Upper lobe of right lung (tissue), 1 donor: ENCODE measurements around the gene HOXA7. TPM values are rescaled to one million over a fixed set of nuclear protein-coding genes. Genes with fewer than 3 reads are reported as not detected.

ENCODE experiments used
- ATAC-seq: fragments of 200-7000 bp; cut with Tn5 transposase; one replicate; pipeline ENCODE4 v1.9.1; 2020; ENCODE audit warnings: mild to moderate bottlenecking, moderate library complexity
- DNase-seq: peaks from one replicate; pipeline ENCODE4 v3.0.0-alpha.2; 2020
- H3K27ac ChIP-seq: fragments of 200-600 bp; one replicate; pipeline ENCODE4 v1.8.0; 2022
- H3K27me3 ChIP-seq: fragments of 200-600 bp; one replicate; pipeline ENCODE4 v1.8.0; 2022; ENCODE audit warnings: mild to moderate bottlenecking
- H3K36me3 ChIP-seq: fragments of 200-600 bp; one replicate; pipeline ENCODE4 v1.8.0; 2022
- H3K4me1 ChIP-seq: fragments of 200-600 bp; one replicate; pipeline ENCODE4 v1.8.0; 2022
- H3K4me3 ChIP-seq: fragments of 200-600 bp; one replicate; pipeline ENCODE4 v1.8.0; 2022; ENCODE audit warnings: mild to moderate bottlenecking
- H3K9me3 ChIP-seq: fragments of 200-600 bp; one replicate; pipeline ENCODE4 v1.8.0; 2022
- intact Hi-C: fragments of 100-400 bp; cut with DNase I; formaldehyde crosslinking; loops from one replicate; pipeline ENCODE4 v1.11.0; 2022
- total RNA-seq: library from RNA; stranded (reverse); fragmentation: NEBNext Ultra II Directional; extraction: Animal tissue kit (Norgen Biotek cat#: 25700); gene quantifications from one replicate; pipeline ENCODE4 v1.2.1, GENCODE V29; 2021
- TF ChIP-seq, protein P1 (sequence below): fragments of 200-600 bp; IDR thresholded peaks from one replicate; pipeline ENCODE4 v1.8.0; 2022; ENCODE audit warnings: antibody characterized with exemption
- donor health status: DM: no; HTN: yes; CAD: no; lungs with severe emphysema.

The HOXA7 gene
- total RNA-seq, 1 donor from 2014 or later: 2.9 TPM

DNA sequence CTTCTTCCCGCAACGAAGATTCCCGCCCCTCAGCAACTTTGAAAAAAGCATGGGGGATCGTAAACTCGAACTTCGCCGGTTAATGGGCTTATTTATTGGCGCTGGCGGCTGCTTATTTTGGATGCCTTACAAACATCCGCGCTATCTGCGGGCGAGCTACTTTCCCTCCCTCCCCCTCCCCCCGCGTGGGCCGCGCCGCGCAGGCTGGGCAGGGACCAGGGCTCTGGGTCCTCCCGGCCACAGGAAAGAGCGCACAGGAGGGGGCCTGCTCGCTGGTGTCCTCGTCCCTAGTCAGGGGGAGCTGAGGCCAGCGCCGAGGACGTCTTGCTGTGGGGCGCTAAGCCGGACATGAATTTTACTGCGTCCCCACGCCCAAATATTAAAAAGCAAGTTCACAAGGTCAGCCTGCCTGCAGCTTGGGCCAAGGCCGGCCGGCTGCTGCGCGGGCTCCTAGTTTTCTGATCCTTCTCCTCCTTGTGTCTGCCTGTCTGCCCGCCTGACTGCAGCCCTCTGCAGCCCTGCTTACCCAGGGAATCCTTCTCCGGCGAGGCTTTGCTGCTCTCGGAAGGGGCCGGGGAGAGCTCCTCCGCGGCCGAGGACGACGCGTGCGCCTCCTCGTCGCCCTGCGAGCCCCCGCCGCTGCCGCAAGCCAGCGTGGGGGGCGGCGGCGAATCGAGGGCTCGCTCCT lies 16.5 kb upstream of the HOXA7 start:
- H3K9me3 ChIP-seq: no peaks in the 10 kb centered on the region
- TF ChIP-seq, protein P1, sequence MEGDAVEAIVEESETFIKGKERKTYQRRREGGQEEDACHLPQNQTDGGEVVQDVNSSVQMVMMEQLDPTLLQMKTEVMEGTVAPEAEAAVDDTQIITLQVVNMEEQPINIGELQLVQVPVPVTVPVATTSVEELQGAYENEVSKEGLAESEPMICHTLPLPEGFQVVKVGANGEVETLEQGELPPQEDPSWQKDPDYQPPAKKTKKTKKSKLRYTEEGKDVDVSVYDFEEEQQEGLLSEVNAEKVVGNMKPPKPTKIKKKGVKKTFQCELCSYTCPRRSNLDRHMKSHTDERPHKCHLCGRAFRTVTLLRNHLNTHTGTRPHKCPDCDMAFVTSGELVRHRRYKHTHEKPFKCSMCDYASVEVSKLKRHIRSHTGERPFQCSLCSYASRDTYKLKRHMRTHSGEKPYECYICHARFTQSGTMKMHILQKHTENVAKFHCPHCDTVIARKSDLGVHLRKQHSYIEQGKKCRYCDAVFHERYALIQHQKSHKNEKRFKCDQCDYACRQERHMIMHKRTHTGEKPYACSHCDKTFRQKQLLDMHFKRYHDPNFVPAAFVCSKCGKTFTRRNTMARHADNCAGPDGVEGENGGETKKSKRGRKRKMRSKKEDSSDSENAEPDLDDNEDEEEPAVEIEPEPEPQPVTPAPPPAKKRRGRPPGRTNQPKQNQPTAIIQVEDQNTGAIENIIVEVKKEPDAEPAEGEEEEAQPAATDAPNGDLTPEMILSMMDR: no peak
- peak; percentile 13 for ATAC-seq
- peak overlapping the region; percentile 45 for H3K4me3 ChIP-seq
- H3K27me3 ChIP-seq: peaks cover 100% of the 10 kb centered on the region
- H3K27ac ChIP-seq: peak overlapping the region; percentile 51
- DNase-seq: peak; percentile 64
- no peaks in the 10 kb centered on the region for H3K36me3 ChIP-seq
- intact Hi-C loops: no loop called here
- H3K4me1 ChIP-seq: peaks cover 27% of the 10 kb centered on the region

GRCh38 chr7:27172315-27172774 lies 15.9 kb upstream of the HOXA7 start:
- Histone ChIP-seq H3K4me3 (no peak overlapping the region), H3K4me1 (peaks cover 27% of the 10 kb centered on the region), H3K27ac (no peak overlapping the region), H3K36me3 (no peaks in the 10 kb centered on the region), H3K9me3 (no peaks in the 10 kb centered on the region), H3K27me3 (peaks cover 100% of the 10 kb centered on the region)
- no peak for ATAC-seq
- DNase-seq: peak; percentile 32
- TF ChIP-seq, protein P1: no peak
- intact Hi-C loops: no loop called here

DNA sequence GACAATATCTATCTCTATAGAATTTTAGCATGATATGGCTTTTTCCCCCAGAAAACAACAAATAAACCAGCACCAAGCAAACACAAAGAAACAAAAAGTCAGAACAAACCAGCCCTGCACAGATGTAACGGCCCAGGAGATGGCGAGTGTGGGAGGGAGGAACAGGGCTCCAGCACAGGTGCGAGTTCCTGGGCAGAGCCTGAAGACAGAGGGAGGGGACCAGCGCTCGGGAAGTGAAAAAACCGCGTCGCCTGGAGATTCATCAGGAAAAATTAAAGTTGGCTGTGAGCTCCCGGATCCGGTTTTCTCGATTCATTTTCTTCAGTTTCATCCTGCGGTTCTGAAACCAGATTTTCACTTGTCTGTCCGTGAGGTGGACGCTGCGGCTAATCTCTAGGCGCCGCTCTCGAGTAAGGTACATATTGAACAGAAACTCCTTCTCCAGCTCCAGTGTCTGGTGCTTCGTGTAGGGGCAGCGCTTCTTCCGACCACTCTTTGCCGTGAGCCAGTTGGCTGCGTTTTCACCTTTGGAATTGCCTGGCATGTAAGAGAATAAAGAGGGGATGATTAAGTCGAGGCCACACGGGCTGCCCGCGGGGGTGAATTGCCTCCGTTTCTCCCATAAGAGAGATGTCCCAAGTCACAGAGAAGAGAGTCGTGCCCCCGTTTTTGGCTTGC lies 15.3 kb upstream of the HOXA7 start:
- peak; percentile 55 for DNase-seq
- ATAC-seq: no peak
- H3K27ac ChIP-seq: no peak overlapping the region
- H3K36me3 ChIP-seq: no peaks in the 10 kb centered on the region
- H3K27me3 ChIP-seq: peaks cover 100% of the 10 kb centered on the region
- H3K4me1 ChIP-seq: peaks cover 27% of the 10 kb centered on the region
- intact Hi-C loops: no loop called here
- no peaks in the 10 kb centered on the region for H3K9me3 ChIP-seq
- no peak overlapping the region for H3K4me3 ChIP-seq
- TF ChIP-seq, protein P1: no peak

GRCh38 chr7:27171325-27171636 lies 14.8 kb upstream of the HOXA7 start:
- H3K27ac ChIP-seq: no peak overlapping the region
- peak; percentile 31 for DNase-seq
- TF ChIP-seq, protein P1: no peak
- H3K4me3 ChIP-seq: no peak overlapping the region
- H3K36me3 ChIP-seq: no peaks in the 10 kb centered on the region
- intact Hi-C loops: no loop called here
- peaks cover 29% of the 10 kb centered on the region for H3K4me1 ChIP-seq
- ATAC-seq: no peak
- peaks cover 100% of the 10 kb centered on the region for H3K27me3 ChIP-seq
- no peaks in the 10 kb centered on the region for H3K9me3 ChIP-seq

- TF ChIP-seq, protein P1: no peak
- ATAC-seq (no peak), DNase-seq (no peak)
- Histone ChIP-seq H3K4me3 (no peak overlapping the region), H3K4me1 (peaks cover 35% of the 10 kb centered on the region), H3K27me3 (peaks cover 100% of the 10 kb centered on the region), H3K36me3 (no peaks in the 10 kb centered on the region), H3K9me3 (no peaks in the 10 kb centered on the region), H3K27ac (no peak overlapping the region)
- intact Hi-C loops: no loop called here
Measured at GRCh38 chr7:27170426-27171324, 14.2 kb upstream of the HOXA7 start.
